ENCODE data around the gene LRGUK. TPM values are rescaled to one million over a fixed set of nuclear protein-coding genes. Genes with fewer than 3 reads are reported as not detected.

The LRGUK gene
- total and polyA plus RNA-seq, 2 of the 4 experiments (the other 2 are of a cell fraction): 0.07 TPM; not detected in 1

DNA sequence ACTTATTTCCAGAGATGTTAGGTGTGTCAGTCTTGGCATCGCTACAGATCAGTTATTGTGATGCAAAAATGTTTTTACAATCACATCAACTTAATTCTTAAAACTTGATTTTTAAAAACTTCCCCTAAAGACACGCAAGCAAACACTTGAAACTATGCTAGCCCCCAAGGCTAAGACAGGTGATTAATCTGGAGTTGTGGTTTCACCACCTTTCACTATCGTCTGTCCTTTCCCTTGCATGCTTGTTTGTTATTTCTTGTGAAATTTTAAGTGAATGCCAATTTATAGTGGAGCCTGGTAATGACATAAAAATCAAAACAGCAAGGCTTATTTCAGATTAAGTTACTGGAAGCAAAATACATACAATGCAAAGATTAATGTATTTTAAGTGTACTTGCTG is 119.2 kb downstream of the LRGUK start:
- ChIA-PET POLR2A (ENCODE audit: unreplicated experiment) (no interaction called here), CTCF (no interaction called here)
- no peaks in the 10 kb centered on the region for H3K9me3 ChIP-seq (ENCODE audit: control insufficient read depth, insufficient read depth, low read length)
- no peak overlapping the region for H3K4ac ChIP-seq (ENCODE audit: low read depth, low read length)
- ATAC-seq (ENCODE audit: low read depth) (no peak), DNase-seq (no peak)
- no peak overlapping the region for H2BK5ac ChIP-seq (ENCODE audit: low read depth, low read length, poor library complexity, severe bottlenecking)
- H3K27me3 ChIP-seq (ENCODE audit: control insufficient read depth, insufficient read depth, low read length): 0 out of 2 replicates have a peak, but pooled peaks cover 2% of the 10 kb centered on the region
- H2AFZ ChIP-seq (replicated peaks; ENCODE audit: low read length, poor library complexity): no peak overlapping the region
- in situ Hi-C loops (cut with MboI; ENCODE audit: low sequenced_read_pairs) (no loop called here), dilution Hi-C loops (cut with HindIII; ENCODE audit: low sequenced_read_pairs, unreplicated experiment) (no loop called here), intact Hi-C loops (cut with micrococcal nuclease) (no loop called here)
- BruUV-seq (replicated peaks): no TSS peak
- TF ChIP-seq BHLHE40 (IDR thresholded peaks at IDR 0.05; ENCODE audit: low read depth, low read length): no peak
- TF ChIP-seq CEBPB (IDR thresholded peaks at IDR 0.05; ENCODE audit: low read depth, low read length): no peak
- TF ChIP-seq CHD1 (IDR thresholded peaks at IDR 0.05; ENCODE audit: low read depth, low read length): no peak
- TF ChIP-seq MAFK (IDR thresholded peaks at IDR 0.05; ENCODE audit: low read depth, low read length): no peak
- TF ChIP-seq MXI1 (IDR thresholded peaks at IDR 0.05; ENCODE audit: borderline replicate concordance, low read depth, low read length): no peak
- no peak for TF ChIP-seq SMC3 (IDR thresholded peaks at IDR 0.05; ENCODE audit: low read depth, low read length)
- no peak for TF ChIP-seq RAD21 (IDR thresholded peaks at IDR 0.05; ENCODE audit: low read length)
- no peak for TF ChIP-seq MAZ (IDR thresholded peaks at IDR 0.05; ENCODE audit: borderline replicate concordance, low read depth, low read length)
- no peak for TF ChIP-seq NFE2L2 (IDR thresholded peaks at IDR 0.05; ENCODE audit: low read depth, low read length)
- TF ChIP-seq, protein P1, sequence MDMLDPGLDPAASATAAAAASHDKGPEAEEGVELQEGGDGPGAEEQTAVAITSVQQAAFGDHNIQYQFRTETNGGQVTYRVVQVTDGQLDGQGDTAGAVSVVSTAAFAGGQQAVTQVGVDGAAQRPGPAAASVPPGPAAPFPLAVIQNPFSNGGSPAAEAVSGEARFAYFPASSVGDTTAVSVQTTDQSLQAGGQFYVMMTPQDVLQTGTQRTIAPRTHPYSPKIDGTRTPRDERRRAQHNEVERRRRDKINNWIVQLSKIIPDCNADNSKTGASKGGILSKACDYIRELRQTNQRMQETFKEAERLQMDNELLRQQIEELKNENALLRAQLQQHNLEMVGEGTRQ (IDR thresholded peaks at IDR 0.05; ENCODE audit: low read depth, low read length): no peak
- no peak for TF ChIP-seq RCOR1 (IDR thresholded peaks at IDR 0.05; ENCODE audit: insufficient replicate concordance, low read length)
- no peak for TF ChIP-seq FOS (IDR thresholded peaks at IDR 0.05; ENCODE audit: low read depth, low read length)
- TF ChIP-seq POLR2A (IDR thresholded peaks at IDR 0.05; ENCODE audit: low read depth, low read length): no peak
- TF ChIP-seq, protein P2, sequence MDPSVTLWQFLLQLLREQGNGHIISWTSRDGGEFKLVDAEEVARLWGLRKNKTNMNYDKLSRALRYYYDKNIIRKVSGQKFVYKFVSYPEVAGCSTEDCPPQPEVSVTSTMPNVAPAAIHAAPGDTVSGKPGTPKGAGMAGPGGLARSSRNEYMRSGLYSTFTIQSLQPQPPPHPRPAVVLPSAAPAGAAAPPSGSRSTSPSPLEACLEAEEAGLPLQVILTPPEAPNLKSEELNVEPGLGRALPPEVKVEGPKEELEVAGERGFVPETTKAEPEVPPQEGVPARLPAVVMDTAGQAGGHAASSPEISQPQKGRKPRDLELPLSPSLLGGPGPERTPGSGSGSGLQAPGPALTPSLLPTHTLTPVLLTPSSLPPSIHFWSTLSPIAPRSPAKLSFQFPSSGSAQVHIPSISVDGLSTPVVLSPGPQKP (IDR thresholded peaks at IDR 0.05; ENCODE audit: borderline replicate concordance, low read depth, low read length): no peak
- no peak overlapping the region for H3K4me3 ChIP-seq (ENCODE audit: insufficient read depth, low read depth, low read length)
- no peak overlapping the region for H2BK20ac ChIP-seq (ENCODE audit: low read depth, low read length)
- no peak overlapping the region for H4K8ac ChIP-seq (ENCODE audit: low read depth in 2 of 2, low read length in 2 of 2)
- H2BK15ac ChIP-seq (ENCODE audit: low read depth, low read length): no peak overlapping the region
- H3K14ac ChIP-seq (replicated peaks; ENCODE audit: low read depth, low read length): no peak overlapping the region
- no peak overlapping the region for H3K27ac ChIP-seq (ENCODE audit: insufficient read depth, low read length)
- H3K36me3 ChIP-seq (ENCODE audit: control insufficient read depth, insufficient read depth, low read length): no peaks in the 10 kb centered on the region
- no peak overlapping the region for H2AK5ac ChIP-seq (ENCODE audit: low read depth, low read length)
- no peaks in the 10 kb centered on the region for H4K20me1 ChIP-seq (ENCODE audit: insufficient read depth, low read length)
- no peak overlapping the region for H3K4me2 ChIP-seq (ENCODE audit: low read depth, low read length)
- H3K56ac ChIP-seq (ENCODE audit: extremely low read depth, insufficient read depth, low read length): no peak overlapping the region
- no peaks in the 10 kb centered on the region for H3K9me1 ChIP-seq (ENCODE audit: insufficient read depth, low read length)
- no peak overlapping the region for H4K5ac ChIP-seq (ENCODE audit: low read depth, low read length)
- H4K91ac ChIP-seq (ENCODE audit: insufficient read depth, low read depth, low read length): no peak overlapping the region
- WGBS, 2 experiments (ENCODE audit: extremely low coverage in 2 of 2, insufficient read length in 1 of 2): no CpG with 5 or more reads among the region's 3 CpGs
- H2AK9ac ChIP-seq (replicated peaks; ENCODE audit: low read depth, low read length, poor library complexity): no peak overlapping the region
- no peaks in the 10 kb centered on the region for H3K79me1 ChIP-seq (ENCODE audit: low read depth in 1 of 2, low read length in 2 of 2)
- H3K18ac ChIP-seq (ENCODE audit: low read depth, low read length): no peak overlapping the region
- no peak overlapping the region for H2BK120ac ChIP-seq (ENCODE audit: low read depth, low read length)
- H3K23ac ChIP-seq (ENCODE audit: low read depth, low read length): no peak overlapping the region
- no peak overlapping the region for H3K9ac ChIP-seq (ENCODE audit: low read depth, low read length)
- no peaks in the 10 kb centered on the region for H3K4me1 ChIP-seq (ENCODE audit: control insufficient read depth, insufficient read depth, low read length)
